GM12878 (cell line): Measurements from ENCODE around the gene ARPC5L. TPM values are rescaled to one million over a fixed set of nuclear protein-coding genes. Genes with fewer than 3 reads are reported as not detected.

ENCODE experiments used
- ATAC-seq: fragments of 200-7000 bp; cut with Tn5 transposase; 3 replicates; pipeline ENCODE4 v1.9.1; 2020; ENCODE audit warnings: mild to moderate bottlenecking, moderate library complexity
- BruUV-seq: library from RNA; stranded (reverse); fragments of 400-500 nt; replicated peaks from 2 replicates; lab custom pipeline; 2021; lab: Mats Ljungman, UMichigan
- CTCF ChIA-PET: fragments of 300-600 bp; sonication (Branson Sonifier 250); formaldehyde crosslinking; extraction: SDS; loops from one replicate; lab custom pipeline; 2021; ENCODE audit warnings: inconsistent platforms; lab: Yijun Ruan, JAX
- POLR2A ChIA-PET: fragments of 350-600 bp; formaldehyde crosslinking; extraction: SDS; loops from one replicate; lab custom pipeline; 2021; ENCODE audit warnings: inconsistent platforms; lab: Charles Lee
- RAD21 ChIA-PET: fragments of 300-600 bp; sonication (Branson Sonifier 250); formaldehyde crosslinking; loops from one replicate; lab custom pipeline; 2023; ENCODE audit warnings: antibody characterized with exemption; ENCODE audit not compliant: unreplicated experiment; lab: Charles Lee
- SMC1A ChIA-PET: fragments of 300-600 bp; sonication (Branson Sonifier 250); formaldehyde crosslinking; loops from one replicate; lab custom pipeline; 2023; ENCODE audit not compliant: unreplicated experiment, uncharacterized antibody; lab: Charles Lee
- DNase-seq: peaks from one replicate; pipeline ENCODE4 v3.0.0-alpha.2; 2011; ENCODE audit warnings: low read depth, low spot score
- FAIRE-seq: peaks from 3 replicates; lab custom pipeline; 2011; peaks lifted over from hg19 to GRCh38; lab: Jason Lieb, UNC
- H2AFZ ChIP-seq: 2 replicates; pipeline ENCODE4 v1.6.0; 2011; ENCODE audit warnings: low read depth, low read length, control low read depth; ENCODE audit not compliant: control insufficient read depth
- H3K27ac ChIP-seq: 2 replicates; pipeline ENCODE4 v1.5.1; 2011; ENCODE audit warnings: control low read depth; ENCODE audit not compliant: control insufficient read depth, insufficient read depth
- H3K27me3 ChIP-seq, 2 experiments: replicated peaks in 1 of 2; 2 replicates each; pipeline versions ENCODE4 v1.6.0 to v1.6.1; 2011; ENCODE audit warnings: low read length in 1 of 2; ENCODE audit not compliant: control insufficient read depth in 2 of 2, insufficient read depth in 2 of 2
- H3K36me3 ChIP-seq, 2 experiments: 2 replicates each; pipeline ENCODE4 v1.5.1; 2011; ENCODE audit warnings: low read length in 1 of 2; ENCODE audit not compliant: control insufficient read depth in 2 of 2, insufficient read depth in 2 of 2
- H3K4me1 ChIP-seq: 2 replicates; pipeline ENCODE4 v1.6.1; 2011; ENCODE audit warnings: mild to moderate bottlenecking, low read length, moderate library complexity, mixed read lengths; ENCODE audit not compliant: control insufficient read depth, insufficient read depth
- H3K4me2 ChIP-seq: 2 replicates; pipeline ENCODE4 v1.6.0; 2011; ENCODE audit warnings: control low read depth; ENCODE audit not compliant: control insufficient read depth, insufficient read depth
- H3K4me3 ChIP-seq: fragments of 200-600 bp; sonication (generic); 2 replicates; pipeline ENCODE4 v1.5.1; 2016
- H3K79me2 ChIP-seq: 2 replicates; pipeline ENCODE4 v1.6.0; 2011; ENCODE audit warnings: low read length; ENCODE audit not compliant: control insufficient read depth, insufficient read depth
- H3K9ac ChIP-seq: 2 replicates; pipeline ENCODE4 v1.8.0; 2011; ENCODE audit warnings: low read length, control low read depth, mixed read lengths; ENCODE audit not compliant: control insufficient read depth, insufficient read depth
- H3K9me3 ChIP-seq: replicated peaks from 3 replicates; pipeline ENCODE4 v1.5.1; 2011; ENCODE audit warnings: mild to moderate bottlenecking, low read length; ENCODE audit not compliant: control insufficient read depth, insufficient read depth
- H4K20me1 ChIP-seq: 2 replicates; pipeline ENCODE4 v1.6.0; 2011; ENCODE audit not compliant: control insufficient read depth, insufficient read depth
- BHLHE40 ChIP-seq, 2 experiments: fragments of 450-650 bp in 1 of 2; IDR thresholded peaks; 2 replicates each; pipeline ENCODE4 v1.6.1; 2011 to 2017; ENCODE audit warnings: low read depth in 2 of 2, borderline replicate concordance in 1 of 2, improper control_type of control experiment in 1 of 2, low read length in 1 of 2, mild to moderate bottlenecking in 1 of 2
- CTCF ChIP-seq, 3 experiments: IDR thresholded peaks in 2 of 3; conservative IDR thresholded peaks in 1 of 3; 2 replicates each; pipeline ENCODE4 v1.5.1; 2011; ENCODE audit warnings: low read depth in 3 of 3, low read length in 3 of 3, mild to moderate bottlenecking in 3 of 3, control low read depth in 2 of 3, moderate library complexity in 2 of 3, inconsistent platforms in 1 of 3, mixed read lengths in 1 of 3; ENCODE audit not compliant: control insufficient read depth in 2 of 3, insufficient read depth in 1 of 3; ENCODE audit errors: extremely low read depth in 1 of 3
- EP300 ChIP-seq, 2 experiments: fragments of 150-350 bp in 1 of 2; IDR thresholded peaks; 2 replicates each; pipeline ENCODE4 v1.6.1; 2011 to 2012; ENCODE audit warnings: low read depth in 2 of 2, low read length in 2 of 2, borderline replicate concordance in 1 of 2, improper control_type of control experiment in 1 of 2, inconsistent platforms in 1 of 2; ENCODE audit not compliant: control insufficient read depth in 1 of 2
- IRF3 ChIP-seq: fragments of 450-650 bp; IDR thresholded peaks from 2 replicates; pipeline ENCODE4 v1.6.1; 2014; ENCODE audit warnings: mild to moderate bottlenecking
- NFXL1 ChIP-seq: fragments of 450-650 bp; IDR thresholded peaks from 2 replicates; pipeline ENCODE4 v1.6.1; 2017; ENCODE audit warnings: antibody characterized with exemption, mild to moderate bottlenecking, borderline replicate concordance
- NR2C1 ChIP-seq: fragments of 450-650 bp; IDR thresholded peaks from 2 replicates; pipeline ENCODE4 v1.6.1; 2017; ENCODE audit warnings: antibody characterized with exemption, mild to moderate bottlenecking, moderate library complexity
- RAD21 ChIP-seq: IDR thresholded peaks from 2 replicates; pipeline ENCODE4 v1.6.1; 2011; ENCODE audit warnings: mild to moderate bottlenecking, low read depth, low read length, moderate library complexity; ENCODE audit not compliant: insufficient read depth
- SMC3 ChIP-seq: IDR thresholded peaks from 2 replicates; pipeline ENCODE4 v1.6.1; 2011; ENCODE audit warnings: low read length, improper control_type of control experiment, borderline replicate concordance
- USF2 ChIP-seq: IDR thresholded peaks from 2 replicates; pipeline ENCODE4 v1.6.1; 2011; ENCODE audit warnings: low read depth, low read length, improper control_type of control experiment, borderline replicate concordance
- YY1 ChIP-seq: IDR thresholded peaks from 2 replicates; pipeline ENCODE4 v1.6.1; 2011; ENCODE audit warnings: low read depth, mild to moderate bottlenecking, low read length
- in situ Hi-C: fragments of 300-500 bp; cut with MboI; formaldehyde crosslinking; loops from 9 replicates; pipeline ENCODE4 v1.14.3; 2018; ENCODE audit warnings: mixed read lengths
- intact Hi-C: fragments of 100-400 bp; cut with micrococcal nuclease; formaldehyde crosslinking; loops from one replicate; pipeline ENCODE4 v1.14.2; 2022; ENCODE audit not compliant: unreplicated experiment
- polyA plus RNA-seq, 11 experiments: library from polyadenylated mRNA; depleted of rRNA in 4 of 11; unstranded in 6 of 11; stranded (reverse) in 5 of 11; fragments of >200 nt; fragmentation: Nextera tagmentation in 4 of 11; fragmentation: Illumina TruSeq in 1 of 11; extraction: Ambion mirVana in 4 of 11; extraction: Trizol in 1 of 11; gene quantifications; 1 replicate in 1 of 11; 2 replicates in 10 of 11; pipeline versions ENCODE4 v1.2.1 to v1.2.3, GENCODE V29; 2011 to 2016; ENCODE audit warnings: inconsistent platforms in 2 of 11, missing spikeins in 2 of 11, low read depth in 1 of 11
- total RNA-seq, 4 experiments: library from RNA; depleted of rRNA in 3 of 4; stranded (reverse); fragments of >200 nt in 3 of 4; fragmentation: Illumina TruSeq in 1 of 4; extraction: Trizol in 1 of 4; gene quantifications; 2 replicates each; pipeline versions ENCODE4 v1.2.1 to v1.2.3, GENCODE V29; 2013 to 2021

Gene ARPC5L
- total and polyA plus RNA-seq, 10 of the 15 experiments (the other 5 are each of a cell fraction or from before 2014, with no cell fraction given), result 42.3 to 207 (median 104) TPM

DNA sequence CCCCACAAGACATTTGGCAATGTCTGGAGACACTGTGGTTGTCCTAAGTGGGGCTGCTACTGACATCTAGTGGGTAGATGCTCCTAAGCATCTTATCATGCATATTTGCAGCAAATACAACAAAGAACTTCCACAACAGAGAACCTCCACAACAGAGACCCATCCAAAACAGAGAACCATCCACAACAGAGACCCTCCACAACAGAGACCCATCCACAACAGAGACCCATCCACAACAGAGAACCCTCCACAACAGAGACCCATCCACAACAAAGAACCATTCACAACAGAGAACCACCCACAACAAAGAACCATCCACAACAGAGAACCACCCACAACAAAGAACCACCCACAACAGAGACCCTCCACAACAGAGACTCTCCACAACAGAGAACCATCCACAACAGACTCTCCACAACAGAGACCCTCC is 32.8 kb downstream of the ARPC5L start:
- FAIRE-seq (no peak), ATAC-seq (peak; percentile 91)
- POLR2A ChIA-PET, result interaction anchor here (1.2 to 1.7 kb wide), 2 partner anchors 22 to 120 kb away, joined by 3 to 5 read pairs; no protein-coding TSS in a partner anchor
- H3K9me3 ChIP-seq, result no peaks in the 10 kb centered on the region
- H4K20me1 ChIP-seq, result no peaks in the 10 kb centered on the region
- BruUV-seq, result no TSS peak
- no peaks in the 10 kb centered on the region for H3K27me3 ChIP-seq
- TF ChIP-seq IRF3 (no peak), BHLHE40 (IDR thresholded peaks at IDR 0.05; ENCODE audit: borderline replicate concordance in 1 of 2, low read depth in 2 of 2, low read length in 1 of 2) (0 out of 4 replicates have a peak, but pooled peaks of 1 of the 2 experiments have one; percentile 22), SMC3 (peak; percentile 71; the same call in 1 of the 2 replicates), YY1 (no peak), NFXL1 (no peak), USF2 (no peak), EP300 (IDR thresholded peaks at IDR 0.05; ENCODE audit: borderline replicate concordance in 1 of 2, control insufficient read depth in 1 of 2, low read depth in 2 of 2, low read length in 2 of 2) (no peak), RAD21 (peak; percentile 78), NR2C1 (no peak), CTCF (IDR thresholded peaks at IDR 0.05 in 2 of 3, conservative IDR thresholded peaks at IDR 0.05 in 1 of 3; ENCODE audit: control insufficient read depth in 2 of 3, extremely low read depth in 1 of 3, insufficient read depth in 1 of 3, low read depth in 3 of 3, low read length in 3 of 3) (peak; percentile 57 to 71 (median 58); a peak in 5 of 6 replicates)
- TF ChIP-seq, all 136 proteins: peak for 4
- ChIA-PET SMC1A (interaction anchor here (2.0 to 2.1 kb wide), 2 partner anchors 17 to 41 kb away, joined by 6 to 8 read pairs; partner anchors contain the start of gene WDR38), RAD21 (interaction anchor here (1.2 kb wide), 1 partner anchor 32 kb away, joined by 4 read pairs; no protein-coding TSS in a partner anchor), CTCF (interaction anchor here (0.7 to 6.3 kb wide), 11 partner anchors 15 to 247 kb away, joined by 3 to 45 read pairs (median 4); partner anchors contain the start of genes ARPC5L, RPL35 and WDR38)
- Histone ChIP-seq H3K4me3 (no peak overlapping the region), H3K4me1 (no peaks in the 10 kb centered on the region), H3K9ac (no peak overlapping the region), H3K36me3 (peaks cover 20% of the 10 kb centered on the region in 2 experiments; a peak in 3 of 4 replicates), H2AFZ (no peak overlapping the region), H3K4me2 (no peak overlapping the region), H3K79me2 (no peaks in the 10 kb centered on the region), H3K27ac (no peak overlapping the region)
- in situ Hi-C loops, result no loop called here
- no peak for DNase-seq
- intact Hi-C loops, result loop anchor here (1.0 kb wide), 2 partner anchors 40 to 123 kb away; partner anchors contain the start of gene NR6A1
